HG03139 (cell line): ENCODE results near the gene CD82.
"Not testable (repeated sequence)": the region's sequence is repeated elsewhere in the genome, so short reads cannot be mapped to it uniquely, and the experiment has no call there.

Experiments used
- ATAC-seq: cut with Tn5 transposase; IDR thresholded peaks from one replicate; pipeline ENCODE4 v1.9.1; 2021; ENCODE audit not compliant: unreplicated experiment

CD82 gene

GRCh38 chr11:44658506-44658850 lies 93.0 kb downstream of the CD82 start:
- ATAC-seq: no peak

GRCh38 chr11:44659641-44660040 lies 94.2 kb downstream of the CD82 start:
- ATAC-seq: no peak

GRCh38 chr11:44660535-44660934 lies 95.1 kb downstream of the CD82 start:
- ATAC-seq: not testable (repeated sequence)

GRCh38 chr11:44661311-44661717 lies 95.9 kb downstream of the CD82 start:
- no peak for ATAC-seq
